Activated T-cell treated with anti-CD3 and anti-CD28 coated beads, Interleukin-2, amount 50 U/mL, for 72 hours (primary cell): ENCODE measurements around the gene VAV3. TPM values are rescaled to one million over a fixed set of nuclear protein-coding genes. Genes with fewer than 3 reads are reported as not detected.

ENCODE experiments used
- ATAC-seq, 2 donors: fragments of 150-1000 bp; cut with Tn5 transposase; replicated peaks in 1 of 2; 2 replicates each; pipeline ENCODE4 v1.10.0; 2021; ENCODE audit warnings: moderate library complexity in 2 of 2, mild to moderate bottlenecking in 1 of 2
- DNase-seq, 2 donors: peaks; one replicate each; pipeline ENCODE4 v3.0.0; 2021 to 2022; ENCODE audit warnings: mixed read lengths in 1 of 2
- H3K27ac Mint-ChIP-seq: one replicate; pipeline ENCODE4 v1.8.0; 2022; ENCODE audit warnings: mild to moderate bottlenecking, moderate library complexity, mixed read lengths
- H3K27me3 Mint-ChIP-seq: one replicate; pipeline ENCODE4 v1.8.0; 2022; ENCODE audit warnings: low read depth, mixed read lengths
- H3K36me3 Mint-ChIP-seq, 2 donors: one replicate each; pipeline ENCODE4 v1.8.0; 2022; ENCODE audit warnings: mixed read lengths in 2 of 2, mild to moderate bottlenecking in 1 of 2; ENCODE audit not compliant: insufficient read depth in 2 of 2
- H3K4me1 Mint-ChIP-seq: one replicate; pipeline ENCODE4 v1.8.0; 2022; ENCODE audit warnings: low read depth, mixed read lengths
- H3K4me3 Mint-ChIP-seq, 2 donors: one replicate each; pipeline ENCODE4 v1.8.0; 2022; ENCODE audit warnings: mild to moderate bottlenecking in 2 of 2, mixed read lengths in 2 of 2, moderate library complexity in 2 of 2
- H3K9me3 Mint-ChIP-seq, 2 donors: one replicate each; pipeline ENCODE4 v1.8.0; 2022; ENCODE audit warnings: mixed read lengths in 2 of 2
- total RNA-seq, 2 donors: library from RNA; stranded (reverse); gene quantifications; one replicate each; pipeline ENCODE4 v1.2.3, GENCODE V29; 2022

The VAV3 gene
- total RNA-seq, 2 donors from 2014 or later = 2.5 to 2.8 TPM

DNA sequence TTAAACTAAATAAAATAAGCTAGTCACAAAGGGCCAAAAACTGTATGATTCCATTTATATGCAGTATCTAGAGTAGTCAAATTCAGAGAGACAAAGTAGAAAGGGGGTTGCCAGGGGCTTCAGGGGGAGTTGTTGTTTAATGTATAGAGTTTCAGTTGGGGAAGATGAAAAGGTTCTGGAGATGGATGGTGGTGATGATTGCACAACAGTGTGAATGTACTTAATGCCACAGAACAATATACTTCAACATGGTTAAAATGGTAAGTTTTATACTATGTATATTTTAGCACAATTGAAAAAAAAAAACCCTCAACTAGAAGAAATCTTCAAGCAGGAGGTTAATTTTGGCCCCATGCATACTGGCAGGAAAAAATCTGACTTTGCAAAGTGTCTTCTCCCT, 24.3 kb downstream of the VAV3 start:
- H3K4me3 Mint-ChIP-seq = no peak overlapping the region
- H3K9me3 Mint-ChIP-seq = peaks cover 0 to 2% of the 10 kb centered on the region in 2 donors
- H3K36me3 Mint-ChIP-seq = no peaks in the 10 kb centered on the region
- no peak for ATAC-seq
- H3K27me3 Mint-ChIP-seq = no peaks in the 10 kb centered on the region
- no peak for DNase-seq
- H3K4me1 Mint-ChIP-seq = peaks cover 64% of the 10 kb centered on the region
- no peak overlapping the region for H3K27ac Mint-ChIP-seq

DNA sequence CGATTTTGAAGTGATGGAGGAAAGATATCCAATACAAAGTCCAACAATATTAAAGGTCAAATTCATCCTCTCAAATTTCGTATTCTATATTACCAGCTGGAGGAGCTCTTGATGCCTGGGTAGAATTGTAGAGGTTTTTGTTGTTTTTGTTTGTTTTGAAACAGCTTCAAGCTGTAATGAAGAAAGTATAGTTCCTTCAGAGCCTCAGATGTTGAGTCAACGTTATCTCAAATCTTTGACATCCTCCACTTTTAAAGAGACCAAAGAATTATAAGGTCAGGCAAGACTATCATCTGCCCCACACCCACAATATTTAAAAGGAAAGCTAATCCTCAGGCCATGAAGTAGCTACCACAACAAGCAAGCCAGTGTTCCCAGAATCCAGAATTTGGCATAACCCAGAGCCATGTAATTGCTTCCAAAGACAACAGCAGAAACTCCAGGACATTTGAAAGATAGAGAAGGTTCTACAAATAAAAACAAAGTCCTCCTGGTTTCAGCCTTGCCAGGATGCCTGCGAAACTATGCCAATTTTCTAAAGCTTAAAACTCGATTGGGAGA, 24.9 kb downstream of the VAV3 start:
- no peak overlapping the region for H3K27ac Mint-ChIP-seq
- H3K9me3 Mint-ChIP-seq = peaks cover 0 to 2% of the 10 kb centered on the region in 2 donors
- no peaks in the 10 kb centered on the region for H3K36me3 Mint-ChIP-seq
- no peak overlapping the region for H3K4me3 Mint-ChIP-seq
- H3K4me1 Mint-ChIP-seq = peaks cover 70% of the 10 kb centered on the region
- no peaks in the 10 kb centered on the region for H3K27me3 Mint-ChIP-seq
- DNase-seq (no peak), ATAC-seq (no peak)

DNA sequence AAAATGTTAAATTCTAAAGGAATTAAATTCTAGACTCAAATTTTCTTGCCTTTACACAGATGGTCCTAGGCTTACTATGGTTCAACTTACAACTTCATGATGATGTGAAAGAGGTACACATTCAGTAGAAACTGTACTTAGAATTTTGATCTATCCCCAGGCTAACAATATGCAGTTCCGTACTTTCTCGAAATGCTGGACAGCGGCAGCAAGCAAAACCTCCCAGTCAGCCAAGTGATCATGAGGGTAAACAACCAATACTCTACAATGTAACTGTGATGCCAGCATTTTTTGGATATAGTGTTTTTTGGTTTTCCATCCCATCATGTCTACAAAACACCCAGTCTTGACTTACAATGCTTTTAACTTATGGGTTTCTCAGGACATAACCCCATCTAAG, 25.7 kb downstream of the VAV3 start:
- peaks cover 79% of the 10 kb centered on the region for H3K4me1 Mint-ChIP-seq
- H3K4me3 Mint-ChIP-seq = no peak overlapping the region
- DNase-seq = no peak
- no peaks in the 10 kb centered on the region for H3K36me3 Mint-ChIP-seq
- no peak for ATAC-seq
- no peak overlapping the region for H3K27ac Mint-ChIP-seq
- H3K27me3 Mint-ChIP-seq = no peaks in the 10 kb centered on the region
- H3K9me3 Mint-ChIP-seq = peaks cover 0 to 2% of the 10 kb centered on the region in 2 donors

DNA sequence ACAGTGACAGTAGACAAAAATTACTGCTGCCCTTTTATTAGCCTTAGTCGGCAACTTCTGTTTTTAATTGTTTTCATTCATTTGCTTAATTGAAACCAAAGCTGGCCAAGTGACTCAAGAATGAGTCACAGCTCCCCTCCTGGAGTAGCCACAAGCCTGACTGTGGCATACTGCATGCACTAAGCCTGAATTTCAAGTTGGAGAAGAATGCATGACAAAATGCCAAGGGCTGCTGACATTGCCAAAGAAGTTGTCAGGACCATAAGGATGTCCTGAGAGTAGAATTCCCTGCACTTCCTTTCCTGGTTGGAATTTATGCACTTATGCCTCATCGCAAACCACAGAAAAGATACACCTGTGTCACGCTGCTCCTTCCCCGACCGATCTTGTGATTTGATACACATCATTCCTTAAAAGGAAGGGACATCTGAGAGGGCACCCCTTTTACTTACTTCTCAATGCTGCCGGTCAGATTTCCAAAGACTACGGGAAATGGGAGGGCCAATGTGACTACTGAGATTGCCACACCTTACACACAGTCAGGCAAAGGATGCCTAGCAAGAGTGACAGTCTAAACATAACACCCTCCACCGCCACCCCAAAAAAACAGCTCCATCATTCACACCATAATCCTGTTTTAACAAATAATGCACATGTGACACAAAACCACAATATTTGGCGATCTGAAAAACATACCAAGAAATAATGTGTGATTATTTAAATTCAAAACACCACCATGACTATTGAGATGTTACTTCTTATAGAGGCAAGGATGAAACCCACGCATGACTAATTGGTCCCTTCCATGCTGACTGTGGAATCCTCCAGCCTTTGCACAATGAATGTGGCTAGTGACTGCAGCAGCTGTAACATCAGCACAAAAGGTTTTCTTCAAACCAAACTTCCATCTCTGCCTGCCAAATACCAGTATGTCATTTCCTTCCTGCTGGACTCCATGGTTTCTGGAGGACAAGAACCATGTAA, 28.2 kb downstream of the VAV3 start:
- Mint-ChIP-seq H3K27me3 (no peaks in the 10 kb centered on the region), H3K36me3 (no peaks in the 10 kb centered on the region), H3K9me3 (peaks cover 0 to 2% of the 10 kb centered on the region in 2 donors), H3K4me3 (peak overlapping the region; percentile 53 to 71), H3K27ac (peak overlapping the region; percentile 38), H3K4me1 (peaks cover 72% of the 10 kb centered on the region)
- DNase-seq (peak; percentile 49 to 70), ATAC-seq (peak; percentile 63 to 65)

DNA sequence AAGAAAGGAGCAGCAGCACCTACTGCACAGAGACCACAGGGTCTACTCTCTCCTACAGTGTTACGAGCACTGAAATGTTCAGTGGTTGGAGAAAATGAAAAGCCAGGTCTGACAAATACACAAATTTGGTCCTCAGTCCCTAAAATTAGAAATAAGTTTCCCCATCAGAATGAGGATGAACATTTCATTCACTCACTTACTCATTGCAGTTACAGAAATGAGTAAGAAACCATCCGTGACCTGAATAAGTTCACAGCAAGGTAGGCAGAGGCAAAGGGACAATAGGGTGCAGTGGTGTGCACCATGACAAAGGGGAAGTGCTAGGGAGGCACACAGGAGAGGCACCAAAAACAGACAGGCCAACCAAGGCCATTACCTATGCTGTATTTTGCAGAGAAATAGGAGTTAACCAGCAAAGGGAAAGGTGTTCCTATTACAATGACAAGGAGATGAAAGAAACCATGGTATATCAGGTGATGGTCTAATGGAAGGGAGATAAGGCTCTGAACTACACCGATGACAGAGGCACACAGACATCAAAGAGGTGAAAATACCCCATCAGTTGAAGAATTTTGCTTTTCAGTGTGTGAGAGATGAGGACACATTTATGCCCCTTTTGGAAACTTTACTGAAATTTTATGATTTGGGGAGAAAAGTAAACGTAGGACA, 29.4 kb downstream of the VAV3 start:
- peak overlapping the region; percentile 4 for H3K27ac Mint-ChIP-seq
- H3K36me3 Mint-ChIP-seq = no peaks in the 10 kb centered on the region
- H3K27me3 Mint-ChIP-seq = no peaks in the 10 kb centered on the region
- ATAC-seq = peak; percentile 86 to 88
- DNase-seq = peak; percentile 53 to 72
- H3K4me1 Mint-ChIP-seq = peaks cover 63% of the 10 kb centered on the region
- H3K9me3 Mint-ChIP-seq = peaks cover 0 to 2% of the 10 kb centered on the region in 2 donors
- H3K4me3 Mint-ChIP-seq = peak overlapping the region; percentile 46 to 81

DNA sequence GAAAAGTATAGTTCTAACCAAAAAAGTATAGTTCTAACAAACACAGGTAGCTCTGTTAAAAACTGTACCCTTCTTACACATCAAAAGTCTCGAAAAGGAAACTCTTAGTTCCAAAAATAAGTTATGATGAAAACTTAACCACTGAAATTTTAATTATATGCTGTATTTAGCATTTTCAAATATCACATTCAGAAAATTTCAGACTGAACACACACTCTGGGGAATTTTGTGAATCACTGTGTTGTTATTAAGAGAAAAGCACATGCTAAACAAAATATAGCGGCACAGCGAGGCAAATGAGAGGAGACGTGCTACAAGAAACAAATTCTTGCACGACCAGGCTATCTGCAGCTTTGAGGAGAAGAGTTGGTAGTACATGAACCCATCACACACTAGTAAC, 30.4 kb downstream of the VAV3 start:
- ATAC-seq (no peak), DNase-seq (no peak)
- H3K9me3 Mint-ChIP-seq = peaks cover 0 to 2% of the 10 kb centered on the region in 2 donors
- no peaks in the 10 kb centered on the region for H3K27me3 Mint-ChIP-seq
- H3K27ac Mint-ChIP-seq = peak overlapping the region; percentile 4
- no peaks in the 10 kb centered on the region for H3K36me3 Mint-ChIP-seq
- H3K4me1 Mint-ChIP-seq = peaks cover 62% of the 10 kb centered on the region
- peak overlapping the region; percentile 46 to 81 for H3K4me3 Mint-ChIP-seq

DNA sequence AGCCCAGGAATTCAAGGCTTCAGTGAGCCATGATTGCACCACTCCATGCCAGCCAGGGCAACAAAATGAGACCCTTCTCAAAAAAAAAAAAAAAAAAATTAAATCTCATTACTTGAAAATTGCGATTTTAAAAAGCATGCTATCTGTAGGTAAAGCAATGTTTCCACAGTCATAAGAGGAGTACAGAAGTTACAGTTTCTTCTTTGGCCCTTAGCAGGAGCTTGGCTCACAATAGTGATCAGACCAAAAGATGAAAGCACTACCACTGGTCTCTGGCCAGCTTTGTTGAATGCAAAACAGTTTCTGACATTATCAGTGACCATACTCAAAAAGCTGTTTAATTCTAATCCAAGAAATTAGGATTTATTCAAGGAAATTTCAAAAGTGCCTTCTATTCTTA, 31.2 kb downstream of the VAV3 start:
- no peak overlapping the region for H3K27ac Mint-ChIP-seq
- no peaks in the 10 kb centered on the region for H3K36me3 Mint-ChIP-seq
- H3K4me3 Mint-ChIP-seq = no peak overlapping the region
- H3K4me1 Mint-ChIP-seq = peaks cover 58% of the 10 kb centered on the region
- no peaks in the 10 kb centered on the region for H3K27me3 Mint-ChIP-seq
- DNase-seq (no peak), ATAC-seq (no peak)
- no peaks in the 10 kb centered on the region for H3K9me3 Mint-ChIP-seq

DNA sequence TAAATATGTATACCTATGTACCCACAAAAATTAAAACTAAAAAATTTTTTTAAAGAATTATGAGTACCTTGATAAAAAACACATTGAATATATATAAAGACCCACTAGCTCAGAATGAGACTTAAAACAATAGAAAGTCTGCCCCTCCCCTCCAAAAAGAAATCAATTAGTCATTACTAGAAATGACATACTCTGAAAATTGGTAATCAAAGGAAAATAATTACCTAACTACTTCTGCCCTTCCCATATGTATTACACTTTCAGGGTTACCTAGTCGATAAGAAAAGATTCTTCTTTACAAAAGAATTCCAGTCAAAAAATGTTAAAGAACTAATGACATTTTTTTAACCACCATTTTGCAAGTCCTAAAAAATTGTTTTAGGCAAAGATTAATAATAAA, 34.7 kb downstream of the VAV3 start:
- H3K36me3 Mint-ChIP-seq = no peaks in the 10 kb centered on the region
- H3K27ac Mint-ChIP-seq = no peak overlapping the region
- no peaks in the 10 kb centered on the region for H3K27me3 Mint-ChIP-seq
- H3K4me1 Mint-ChIP-seq = peaks cover 59% of the 10 kb centered on the region
- ATAC-seq (no peak), DNase-seq (no peak)
- no peak overlapping the region for H3K4me3 Mint-ChIP-seq
- no peaks in the 10 kb centered on the region for H3K9me3 Mint-ChIP-seq

DNA sequence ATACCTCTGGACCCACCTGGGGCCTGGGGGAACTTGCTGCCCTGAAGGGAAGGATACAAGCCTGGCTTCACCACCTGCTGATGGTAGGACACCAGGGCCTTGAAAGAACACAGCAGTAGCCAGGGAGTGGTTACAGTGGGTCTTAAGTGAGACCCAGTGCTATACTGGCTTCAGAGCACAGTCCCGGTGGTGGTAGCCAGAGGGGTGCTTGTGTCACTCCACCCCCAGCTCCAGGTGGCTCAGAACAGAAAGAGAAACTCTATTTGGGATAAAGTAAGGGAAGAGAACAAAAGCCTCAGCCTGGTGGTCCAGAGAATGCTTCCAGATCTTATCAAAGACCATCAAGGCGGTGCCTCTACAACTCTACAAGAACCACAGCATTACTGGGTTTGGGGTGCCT, 37.2 kb downstream of the VAV3 start:
- DNase-seq (no peak), ATAC-seq (no peak)
- peaks cover 0 to 3% of the 10 kb centered on the region in 2 donors for H3K36me3 Mint-ChIP-seq
- no peak overlapping the region for H3K4me3 Mint-ChIP-seq
- peaks cover 43% of the 10 kb centered on the region for H3K4me1 Mint-ChIP-seq
- H3K27me3 Mint-ChIP-seq = no peaks in the 10 kb centered on the region
- H3K9me3 Mint-ChIP-seq = no peaks in the 10 kb centered on the region
- no peak overlapping the region for H3K27ac Mint-ChIP-seq

DNA sequence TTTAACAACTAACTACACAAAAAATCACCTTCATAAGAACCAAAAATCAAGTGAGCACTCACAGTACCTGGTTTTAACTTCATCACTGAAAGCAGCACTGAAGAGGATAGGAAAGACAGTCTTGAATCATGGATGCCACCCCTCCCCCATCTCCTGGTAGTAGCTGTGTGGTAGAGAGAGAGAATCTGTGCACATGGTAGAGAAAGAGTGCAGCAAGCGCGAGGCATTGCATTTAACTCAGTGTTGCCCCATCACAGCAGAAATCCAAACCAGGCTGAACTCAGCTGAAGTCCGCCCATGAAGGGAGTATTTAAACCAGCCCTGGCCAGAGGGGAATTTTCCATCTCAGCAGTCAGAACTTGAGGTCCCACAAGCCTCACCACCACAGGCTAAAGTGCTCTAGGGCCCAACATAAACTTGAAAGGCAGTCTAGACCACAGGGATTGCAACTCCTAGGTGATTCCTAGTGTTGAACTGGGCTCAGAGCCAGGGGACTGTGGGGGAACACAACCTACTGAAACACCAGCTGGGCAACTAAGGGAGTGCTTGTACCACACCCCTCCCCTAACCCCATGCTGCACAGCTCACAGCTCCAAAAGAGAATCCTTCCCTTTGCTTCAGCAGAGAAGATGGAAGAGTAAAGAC, 38.4 kb downstream of the VAV3 start:
- Mint-ChIP-seq H3K4me3 (no peak overlapping the region), H3K27ac (no peak overlapping the region), H3K9me3 (no peaks in the 10 kb centered on the region), H3K4me1 (peaks cover 49% of the 10 kb centered on the region), H3K36me3 (peaks cover 0 to 3% of the 10 kb centered on the region in 2 donors), H3K27me3 (no peaks in the 10 kb centered on the region)
- ATAC-seq (no peak), DNase-seq (no peak)

DNA sequence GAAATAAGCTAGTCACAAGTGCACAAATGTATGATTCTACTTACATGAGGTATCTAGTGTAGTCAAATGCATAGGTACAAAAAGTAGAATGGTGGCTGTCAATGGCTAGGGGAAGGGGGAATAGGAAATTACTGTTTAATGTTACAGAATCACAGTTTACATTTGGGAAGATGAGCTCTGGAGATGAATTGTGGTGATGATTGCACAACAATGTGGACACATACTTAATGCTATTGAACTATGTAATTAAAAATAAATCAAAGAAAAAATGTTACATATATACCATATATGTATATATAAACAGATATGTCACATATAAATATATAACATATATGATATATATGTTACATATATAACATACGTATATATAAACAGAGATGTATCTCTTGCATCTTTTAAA, 39.4 kb downstream of the VAV3 start:
- Mint-ChIP-seq H3K27me3 (no peaks in the 10 kb centered on the region), H3K4me1 (peaks cover 55% of the 10 kb centered on the region)
- ATAC-seq = no peak

DNA sequence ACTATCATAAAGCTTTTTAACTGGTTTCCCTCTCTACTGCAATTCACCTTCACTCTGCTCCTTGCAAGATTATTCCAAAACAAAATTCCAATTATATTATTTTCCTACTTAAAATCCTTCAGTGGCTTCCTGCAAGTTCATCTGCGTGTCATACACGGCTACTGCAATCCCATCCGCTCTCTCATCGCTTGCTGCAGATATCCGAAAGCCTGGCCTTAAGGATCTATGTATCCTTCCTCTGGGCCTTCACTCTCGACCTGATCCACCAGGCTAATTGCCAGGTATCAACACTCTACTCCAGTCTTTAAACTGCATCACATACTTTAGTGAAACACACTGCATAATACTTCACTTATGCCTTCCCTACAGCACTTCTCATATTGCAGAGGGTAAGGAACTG, 44.0 kb downstream of the VAV3 start:
- H3K4me3 Mint-ChIP-seq = no peak overlapping the region
- DNase-seq = no peak
- no peaks in the 10 kb centered on the region for H3K9me3 Mint-ChIP-seq
- no peaks in the 10 kb centered on the region for H3K27me3 Mint-ChIP-seq
- H3K4me1 Mint-ChIP-seq = peaks cover 34% of the 10 kb centered on the region
- H3K27ac Mint-ChIP-seq = no peak overlapping the region
- peaks cover 0 to 3% of the 10 kb centered on the region in 2 donors for H3K36me3 Mint-ChIP-seq
- no peak for ATAC-seq

More for the DNA sequence above, 39.4 kb downstream of the VAV3 start:
- DNase-seq = no peak
- no peaks in the 10 kb centered on the region for H3K9me3 Mint-ChIP-seq
- H3K4me3 Mint-ChIP-seq = no peak overlapping the region
- no peak overlapping the region for H3K27ac Mint-ChIP-seq
- peaks cover 0 to 3% of the 10 kb centered on the region in 2 donors for H3K36me3 Mint-ChIP-seq

DNA sequence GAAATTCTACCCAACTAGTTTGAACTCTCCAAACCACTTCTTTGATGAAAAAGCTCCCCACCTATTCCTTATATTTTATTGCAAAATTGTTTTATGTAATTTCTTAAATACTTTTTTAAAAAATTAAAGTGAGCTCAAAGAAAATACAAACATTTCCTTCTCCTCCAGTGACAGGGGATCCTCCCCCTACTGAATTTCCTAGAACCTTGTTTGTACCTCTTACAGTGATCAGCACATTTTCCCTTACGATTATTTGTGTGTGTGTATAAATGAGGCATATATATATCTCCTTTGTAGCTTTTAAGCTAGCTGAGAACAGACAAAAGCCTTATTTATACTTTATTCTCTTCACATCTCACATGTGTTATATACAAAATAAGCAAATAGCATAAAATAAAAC, 44.4 kb downstream of the VAV3 start:
- Mint-ChIP-seq H3K27ac (no peak overlapping the region), H3K4me1 (peaks cover 33% of the 10 kb centered on the region), H3K9me3 (no peaks in the 10 kb centered on the region), H3K4me3 (no peak overlapping the region), H3K27me3 (no peaks in the 10 kb centered on the region), H3K36me3 (peaks cover 0 to 3% of the 10 kb centered on the region in 2 donors)
- ATAC-seq (no peak), DNase-seq (no peak)
